HS-5 (cell line): ENCODE measurements around the gene MINAR1.

Experiments
- DNase-seq: peaks from one replicate; pipeline ENCODE4 v3.0.0-alpha.2; 2012; ENCODE audit warnings: low read depth

The MINAR1 gene

GRCh38 chr15:79463043-79463780 is 31.1 kb downstream of the MINAR1 start:
- DNase-seq: no peak

- DNase-seq: no peak
Observed at GRCh38 chr15:79463781-79464270, 31.7 kb downstream of the MINAR1 start.

DNA sequence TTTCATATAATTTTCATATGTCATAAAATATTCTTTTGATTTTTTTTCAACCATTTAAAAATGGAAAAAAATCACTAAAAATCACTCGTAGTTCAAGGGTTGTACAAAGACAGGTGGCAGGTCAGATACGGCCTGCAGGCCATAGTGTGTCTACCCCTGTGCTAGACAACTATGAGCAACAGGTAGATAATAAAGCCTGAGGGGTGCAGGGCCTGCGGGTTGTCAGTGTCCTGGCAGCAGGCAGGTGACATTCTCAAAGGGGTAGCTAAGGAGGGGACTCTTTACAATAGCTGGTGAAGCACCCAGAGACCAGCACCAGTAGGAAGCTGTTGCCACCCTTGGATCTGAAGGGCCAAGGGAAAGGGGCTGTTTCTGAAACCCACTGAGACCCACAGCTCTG is 34.4 kb downstream of the MINAR1 start:
- DNase-seq: no peak

GRCh38 chr15:79467865-79468586 is 35.9 kb downstream of the MINAR1 start:
- DNase-seq: no peak

GRCh38 chr15:79472446-79472845 is 40.3 kb downstream of the MINAR1 start:
- DNase-seq: no peak

DNA sequence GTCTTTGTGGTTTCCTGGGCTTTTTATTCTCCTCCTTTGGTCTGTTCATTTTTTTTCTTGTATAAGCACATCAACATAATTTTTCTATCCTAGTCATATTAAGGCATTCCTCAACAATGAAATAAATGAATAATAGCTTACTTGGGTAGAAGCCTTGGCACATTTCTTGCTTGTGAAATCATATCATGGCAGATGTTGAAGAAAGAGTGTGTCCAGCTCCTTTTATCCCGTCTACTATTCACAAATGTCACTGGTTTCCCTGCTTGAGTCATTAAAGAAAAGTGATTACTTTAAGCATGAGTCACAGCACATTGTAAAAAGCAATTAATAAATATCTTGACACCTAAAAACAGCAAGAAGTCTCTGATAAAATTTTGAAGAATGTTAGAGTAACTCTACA is 42.1 kb downstream of the MINAR1 start:
- peak; percentile 26 for DNase-seq

DNA sequence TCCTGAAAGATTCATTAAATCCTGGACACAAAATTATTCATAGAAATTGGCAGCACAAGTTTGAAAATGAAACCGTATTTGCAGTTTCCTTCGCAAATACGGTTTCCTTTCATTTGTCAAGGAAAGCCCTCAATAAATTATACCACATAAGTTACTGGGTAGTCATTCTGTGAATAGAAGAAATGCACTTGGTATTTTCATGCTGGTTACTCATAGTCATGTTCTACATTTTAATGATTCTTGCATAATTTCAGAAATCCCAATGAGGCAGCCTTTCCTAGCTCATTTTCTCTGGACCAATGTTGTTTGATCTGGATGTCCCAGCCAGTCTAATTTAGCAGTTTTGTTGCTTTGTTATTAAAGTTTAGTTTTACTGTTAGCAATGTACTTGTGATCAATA is 43.2 kb downstream of the MINAR1 start:
- DNase-seq: peak; percentile 34

- DNase-seq: no peak
Observed at GRCh38 chr15:79478108-79478507, 46.0 kb downstream of the MINAR1 start.

- DNase-seq: no peak
Observed at GRCh38 chr15:79479616-79480015, 47.5 kb downstream of the MINAR1 start.

GRCh38 chr15:79481793-79482192 is 49.7 kb downstream of the MINAR1 start:
- DNase-seq: no peak
